CD4-positive, alpha-beta T cell (primary cell): ENCODE data around the gene OR7G1. TPM values are rescaled to one million over a fixed set of nuclear protein-coding genes. Genes with fewer than 3 reads are reported as not detected.
"Not testable (repeated sequence)": the region's sequence is repeated elsewhere in the genome, so short reads cannot be mapped to it uniquely, and the experiment has no call there.

Experiments
- ATAC-seq: fragments of 200-7000 bp; cut with Tn5 transposase; one replicate; pipeline ENCODE4 v1.10.0; 2022; ENCODE audit warnings: mild to moderate bottlenecking; ENCODE audit not compliant: poor library complexity
- CTCF ChIA-PET: fragments of 350-600 bp; sonication (Branson Sonifier 250); formaldehyde crosslinking; loops from one replicate; lab custom pipeline; 2021; ENCODE audit warnings: antibody characterized with exemption, inconsistent platforms; lab: Charles Lee
- POLR2A ChIA-PET: fragments of 350-600 bp; sonication (Branson Sonifier 250); formaldehyde crosslinking; loops from one replicate; lab custom pipeline; 2021; ENCODE audit warnings: antibody characterized with exemption, inconsistent platforms; lab: Charles Lee
- DNase-seq, 14 experiments: peaks; one replicate each; pipeline ENCODE4 v3.0.0-alpha.2; 2013 to 2020; ENCODE audit warnings: mixed read lengths in 2 of 14
- H3K27ac ChIP-seq, 2 donors: one replicate each; pipeline versions ENCODE4 v1.5.1 to v1.7.0; 2013; ENCODE audit warnings: low read length in 2 of 2, low read depth in 1 of 2, mild to moderate bottlenecking in 1 of 2
- H3K27me3 ChIP-seq, 2 experiments: 1 replicate in 1 of 2; 2 replicates in 1 of 2; pipeline versions ENCODE4 v1.6.1 to v1.7.0; 2013; ENCODE audit warnings: low read length in 2 of 2, control low read depth in 1 of 2, mild to moderate bottlenecking in 1 of 2, moderate library complexity in 1 of 2; ENCODE audit not compliant: insufficient read depth in 2 of 2, control insufficient read depth in 1 of 2
- H3K36me3 ChIP-seq: one replicate; pipeline ENCODE4 v1.6.1; 2013; ENCODE audit warnings: low read length, control low read depth; ENCODE audit not compliant: insufficient read depth
- H3K4me1 ChIP-seq: one replicate; pipeline ENCODE4 v1.6.1; 2013; ENCODE audit warnings: low read length, control low read depth; ENCODE audit not compliant: insufficient read depth
- H3K4me3 ChIP-seq: one replicate; pipeline ENCODE4 v1.5.1; 2013; ENCODE audit warnings: mild to moderate bottlenecking, low read length, moderate library complexity
- H3K9me3 ChIP-seq, 2 experiments: 1 replicate in 1 of 2; 2 replicates in 1 of 2; pipeline versions ENCODE4 v1.6.1 to v1.7.0; 2013; ENCODE audit warnings: low read length in 2 of 2, mild to moderate bottlenecking in 2 of 2, control low read depth in 1 of 2, moderate library complexity in 1 of 2; ENCODE audit not compliant: control insufficient read depth in 1 of 2, insufficient read depth in 1 of 2
- H3K27ac Mint-ChIP-seq: one replicate; pipeline ENCODE4 v1.8.0; 2020; ENCODE audit warnings: mixed read lengths
- H3K27me3 Mint-ChIP-seq: one replicate; pipeline ENCODE4 v1.8.0; 2021; ENCODE audit warnings: mixed read lengths
- H3K36me3 Mint-ChIP-seq: one replicate; pipeline ENCODE4 v1.8.0; 2021; ENCODE audit warnings: low read depth, mixed read lengths
- H3K4me1 Mint-ChIP-seq: one replicate; pipeline ENCODE4 v1.8.0; 2021; ENCODE audit warnings: low read depth, mixed read lengths
- H3K4me3 Mint-ChIP-seq: one replicate; pipeline ENCODE4 v1.8.0; 2020; ENCODE audit warnings: mild to moderate bottlenecking, mixed read lengths
- H3K9me3 Mint-ChIP-seq: one replicate; pipeline ENCODE4 v1.8.0; 2020; ENCODE audit warnings: mixed read lengths
- intact Hi-C, 2 experiments: fragments of 100-400 bp; cut with DNase I in 1 of 2; cut with micrococcal nuclease in 1 of 2; formaldehyde crosslinking; loops; one replicate each; pipeline versions ENCODE4 v1.15.1 to v1.9.0; 2023 to 2025; cut with DNase I, micrococcal nuclease
- total RNA-seq, 174 experiments: library from RNA in 2 of 174; stranded (reverse) in 2 of 174; gene quantifications; one replicate each; pipeline ENCODE4 v1.2.3 and lab custom pipeline; 2021 to 2026
- TF ChIP-seq, protein P1 (sequence below): fragments of 200-600 bp; IDR thresholded peaks from one replicate; pipeline ENCODE4 v1.8.0; 2022; ENCODE audit warnings: antibody characterized with exemption, mild to moderate bottlenecking

OR7G1 gene
- total RNA-seq, 2 experiments from 2014 or later = not detected

DNA sequence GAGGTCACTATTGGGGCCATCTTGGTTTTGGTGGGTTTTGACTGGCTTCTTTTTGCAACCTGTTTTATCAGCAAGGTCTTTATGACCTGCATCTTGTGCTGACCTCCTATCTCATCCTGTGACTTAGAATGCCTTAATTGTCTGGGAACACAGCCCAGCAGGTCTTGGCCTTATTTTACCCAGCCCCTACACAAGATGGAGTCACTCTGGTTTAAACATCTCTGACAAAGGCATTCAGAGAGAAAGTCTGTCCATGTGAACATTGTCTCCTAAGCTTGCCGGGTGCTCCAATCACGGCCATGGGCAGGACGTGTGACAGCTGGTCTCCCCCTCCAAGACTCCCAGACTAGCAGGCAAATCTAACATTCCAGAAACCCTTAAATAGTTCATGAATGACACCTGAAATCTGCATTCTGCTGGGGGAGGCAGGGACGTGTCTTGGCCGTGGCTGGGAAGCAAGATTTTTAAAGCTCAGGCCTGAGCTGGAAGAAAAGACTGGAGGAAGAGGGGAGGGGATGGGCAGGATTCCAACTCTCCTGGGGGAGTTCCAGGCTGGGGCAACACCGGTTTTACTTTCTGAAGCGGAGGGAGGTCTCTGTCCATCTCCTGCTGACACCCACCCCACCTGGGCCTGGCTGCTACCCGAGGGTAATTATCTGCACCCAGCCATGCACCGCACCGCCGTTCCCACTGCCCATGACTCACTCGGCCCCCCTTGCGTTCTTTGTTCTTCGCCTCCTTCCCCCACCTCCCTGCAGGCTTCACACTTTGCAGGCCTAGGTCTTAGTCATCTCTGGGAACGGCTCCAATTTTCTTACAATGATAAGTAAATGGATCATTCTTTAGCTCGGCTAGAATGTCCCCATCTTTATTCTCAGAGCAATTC lies 40.3 kb downstream of the OR7G1 start:
- intact Hi-C loops = loop anchor here in 1 of 2 experiments (10.0 kb wide), 1 partner anchor 721 kb away; no protein-coding TSS in a partner anchor
- TF ChIP-seq, protein P1, sequence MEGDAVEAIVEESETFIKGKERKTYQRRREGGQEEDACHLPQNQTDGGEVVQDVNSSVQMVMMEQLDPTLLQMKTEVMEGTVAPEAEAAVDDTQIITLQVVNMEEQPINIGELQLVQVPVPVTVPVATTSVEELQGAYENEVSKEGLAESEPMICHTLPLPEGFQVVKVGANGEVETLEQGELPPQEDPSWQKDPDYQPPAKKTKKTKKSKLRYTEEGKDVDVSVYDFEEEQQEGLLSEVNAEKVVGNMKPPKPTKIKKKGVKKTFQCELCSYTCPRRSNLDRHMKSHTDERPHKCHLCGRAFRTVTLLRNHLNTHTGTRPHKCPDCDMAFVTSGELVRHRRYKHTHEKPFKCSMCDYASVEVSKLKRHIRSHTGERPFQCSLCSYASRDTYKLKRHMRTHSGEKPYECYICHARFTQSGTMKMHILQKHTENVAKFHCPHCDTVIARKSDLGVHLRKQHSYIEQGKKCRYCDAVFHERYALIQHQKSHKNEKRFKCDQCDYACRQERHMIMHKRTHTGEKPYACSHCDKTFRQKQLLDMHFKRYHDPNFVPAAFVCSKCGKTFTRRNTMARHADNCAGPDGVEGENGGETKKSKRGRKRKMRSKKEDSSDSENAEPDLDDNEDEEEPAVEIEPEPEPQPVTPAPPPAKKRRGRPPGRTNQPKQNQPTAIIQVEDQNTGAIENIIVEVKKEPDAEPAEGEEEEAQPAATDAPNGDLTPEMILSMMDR = no peak
- H3K36me3 ChIP-seq = no peaks in the 10 kb centered on the region
- ChIA-PET POLR2A (no interaction called here), CTCF (no interaction called here)
- H3K4me1 ChIP-seq = peaks cover 5% of the 10 kb centered on the region
- ATAC-seq (no peak), DNase-seq (no peak)
- no peaks in the 10 kb centered on the region for H3K27me3 ChIP-seq
- no peak overlapping the region for H3K4me3 Mint-ChIP-seq
- H3K9me3 ChIP-seq = no peaks in the 10 kb centered on the region
- H3K4me3 ChIP-seq = no peak overlapping the region
- no peaks in the 10 kb centered on the region for H3K4me1 Mint-ChIP-seq
- H3K36me3 Mint-ChIP-seq = no peaks in the 10 kb centered on the region
- no peak overlapping the region for H3K27ac Mint-ChIP-seq
- H3K9me3 Mint-ChIP-seq = no peaks in the 10 kb centered on the region
- no peak overlapping the region for H3K27ac ChIP-seq
- no peaks in the 10 kb centered on the region for H3K27me3 Mint-ChIP-seq

DNA sequence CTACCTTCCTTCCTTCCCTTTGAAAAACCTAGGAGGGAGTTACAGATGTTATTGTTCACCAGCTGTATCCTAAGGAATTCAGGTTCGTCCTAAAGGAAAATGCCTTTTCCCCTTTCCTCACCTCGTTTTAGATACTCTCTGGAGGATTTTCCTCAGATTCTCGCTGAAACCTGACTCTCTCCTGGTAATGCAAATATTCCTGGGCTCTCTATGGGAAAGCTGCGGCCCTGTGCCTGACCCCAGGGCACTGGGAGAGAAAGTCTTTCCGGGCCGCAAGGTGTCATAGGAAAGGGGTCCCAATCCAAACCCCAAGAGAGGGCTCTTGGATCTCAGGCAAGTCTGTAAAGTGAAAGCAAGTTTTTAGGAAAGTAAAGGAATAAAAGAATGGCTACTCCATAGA lies 41.8 kb downstream of the OR7G1 start:
- H3K4me1 ChIP-seq = no peaks in the 10 kb centered on the region
- no peak overlapping the region for H3K4me3 ChIP-seq
- ATAC-seq = no peak
- H3K9me3 ChIP-seq = no peaks in the 10 kb centered on the region
- Mint-ChIP-seq H3K36me3 (no peaks in the 10 kb centered on the region), H3K4me1 (no peaks in the 10 kb centered on the region), H3K27ac (no peak overlapping the region), H3K27me3 (no peaks in the 10 kb centered on the region), H3K4me3 (no peak overlapping the region), H3K9me3 (no peaks in the 10 kb centered on the region)
- CTCF ChIA-PET = no interaction called here
- TF ChIP-seq, protein P1 = no peak
- POLR2A ChIA-PET = no interaction called here
- no peak overlapping the region for H3K27ac ChIP-seq
- H3K36me3 ChIP-seq = no peaks in the 10 kb centered on the region
- no peaks in the 10 kb centered on the region for H3K27me3 ChIP-seq
- no peak for DNase-seq
- intact Hi-C loops = loop anchor here in 1 of 2 experiments (10.0 kb wide), 1 partner anchor 719 kb away; no protein-coding TSS in a partner anchor

DNA sequence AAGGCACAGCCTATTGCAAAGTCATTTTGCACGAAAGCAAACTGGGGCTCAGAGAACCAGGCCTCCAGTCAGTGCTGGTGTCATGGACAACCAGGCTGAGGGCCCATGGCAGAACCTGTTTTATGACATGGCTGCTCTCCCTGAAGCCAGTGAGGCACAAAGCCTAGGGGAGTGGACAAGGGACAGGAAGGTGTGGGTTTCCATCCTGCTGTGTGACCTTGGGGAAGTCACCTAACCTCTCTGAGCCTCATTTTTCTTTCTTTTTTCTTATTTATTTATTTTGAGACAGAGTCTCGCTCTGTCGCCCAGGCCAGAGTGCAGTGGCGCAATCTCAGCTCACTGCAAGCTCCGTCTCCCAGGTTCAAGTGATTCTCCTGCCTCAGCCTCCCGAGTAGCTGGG lies 43.8 kb downstream of the OR7G1 start:
- DNase-seq, H3K9me3 ChIP-seq, H3K4me3 ChIP-seq, H3K4me3 Mint-ChIP-seq, H3K4me1 ChIP-seq, H3K36me3 ChIP-seq, H3K36me3 Mint-ChIP-seq, POLR2A ChIA-PET, H3K4me1 Mint-ChIP-seq, H3K27ac ChIP-seq, H3K27me3 Mint-ChIP-seq, H3K9me3 Mint-ChIP-seq, ATAC-seq, H3K27ac Mint-ChIP-seq, H3K27me3 ChIP-seq: not testable (repeated sequence)
- intact Hi-C loops = loop anchor here in 1 of 2 experiments (10.0 kb wide), 1 partner anchor 717 kb away; no protein-coding TSS in a partner anchor
- CTCF ChIA-PET = interaction anchor here (0.6 kb wide), 1 partner anchor 1822 kb away, joined by 3 read pairs; no protein-coding TSS in a partner anchor
